GM12872 (cell line): ENCODE measurements around the gene FHIT.

ENCODE experiments used
- CTCF ChIP-seq: IDR thresholded peaks from 3 replicates; pipeline ENCODE4 v1.5.1; 2011; ENCODE audit warnings: low read depth, mild to moderate bottlenecking, low read length, moderate library complexity; ENCODE audit not compliant: insufficient read depth

The FHIT gene

DNA sequence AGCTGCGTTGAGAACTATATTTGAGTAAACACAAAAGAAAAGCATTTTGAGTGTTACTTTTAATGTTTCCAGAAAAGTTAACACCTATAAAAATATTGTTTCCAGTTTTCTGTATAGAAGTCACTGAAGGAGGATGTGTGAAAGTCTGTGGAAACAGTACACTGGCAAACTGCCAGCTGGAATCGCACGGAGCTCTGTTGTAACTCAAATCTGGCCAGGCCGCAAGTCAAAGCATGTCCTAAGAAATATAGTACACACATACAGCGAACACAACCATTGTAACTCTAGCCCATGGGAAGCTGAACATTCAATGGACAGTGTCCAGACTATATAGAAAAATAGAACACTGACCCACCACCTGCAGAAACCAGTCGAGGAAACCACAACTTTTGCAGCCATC is 657.2 kb downstream of the FHIT start:
- TF ChIP-seq CTCF, result no peak

DNA sequence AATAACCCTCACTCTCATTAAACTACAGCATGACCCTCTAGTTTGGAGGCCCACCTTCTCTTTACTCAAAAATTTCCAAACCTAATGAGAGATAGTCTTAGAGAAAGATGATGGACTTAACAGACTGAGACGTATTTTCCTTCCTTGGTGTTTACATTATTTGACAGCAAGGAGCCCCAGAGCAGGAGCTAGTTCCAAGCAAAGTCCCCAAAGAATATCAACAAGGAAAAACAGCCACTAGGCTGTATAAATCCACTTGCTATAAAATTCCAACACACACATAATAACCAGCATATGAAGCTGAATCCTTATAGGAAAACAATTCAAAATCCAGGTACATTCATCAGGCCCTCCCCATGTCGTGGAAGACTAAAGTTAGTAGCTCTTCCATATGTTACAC is 660.0 kb downstream of the FHIT start:
- TF ChIP-seq CTCF, result no peak

- TF ChIP-seq CTCF, result no peak
Measured at GRCh38 chr3:60588806-60589205, 662.4 kb downstream of the FHIT start.

DNA sequence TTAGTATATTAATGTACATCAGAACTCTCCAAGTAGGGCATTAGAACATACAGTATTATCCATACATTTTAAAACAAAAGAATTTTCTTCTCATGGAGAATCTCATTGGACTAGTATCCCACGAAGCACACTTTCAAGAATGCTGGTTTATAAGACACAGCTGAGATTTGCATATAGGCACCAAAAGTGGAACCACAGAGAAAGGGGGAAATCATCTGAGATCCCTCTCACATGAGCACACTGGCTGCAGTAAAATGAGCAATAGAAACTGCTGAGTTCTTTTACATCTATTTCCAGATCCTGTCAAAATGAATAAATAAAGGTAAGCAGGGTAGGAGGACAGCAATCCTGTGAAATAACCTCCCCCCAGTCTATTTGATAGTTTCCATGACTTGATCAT is 665.3 kb downstream of the FHIT start:
- no peak for TF ChIP-seq CTCF

- no peak for TF ChIP-seq CTCF
Measured at GRCh38 chr3:60584250-60584649, 667.0 kb downstream of the FHIT start.

DNA sequence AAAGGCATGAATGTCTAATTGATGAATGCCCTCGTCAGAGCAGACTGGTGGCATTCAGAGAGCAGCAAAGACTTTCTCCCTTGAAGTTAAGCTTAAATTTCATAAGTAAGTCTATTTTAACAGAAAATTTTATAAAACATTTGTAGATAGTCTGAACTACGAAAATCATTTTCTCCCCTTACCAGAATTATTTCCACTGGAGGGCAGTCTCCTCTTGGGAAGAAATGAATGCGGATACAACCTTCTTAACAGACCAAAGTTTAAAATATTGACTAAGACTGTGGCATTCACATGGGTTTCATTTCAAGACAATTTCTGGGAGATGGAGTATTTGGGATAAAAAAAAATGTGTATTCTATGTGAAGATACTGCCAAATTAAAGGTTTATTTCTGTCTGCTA is 669.0 kb downstream of the FHIT start:
- no peak for TF ChIP-seq CTCF

DNA sequence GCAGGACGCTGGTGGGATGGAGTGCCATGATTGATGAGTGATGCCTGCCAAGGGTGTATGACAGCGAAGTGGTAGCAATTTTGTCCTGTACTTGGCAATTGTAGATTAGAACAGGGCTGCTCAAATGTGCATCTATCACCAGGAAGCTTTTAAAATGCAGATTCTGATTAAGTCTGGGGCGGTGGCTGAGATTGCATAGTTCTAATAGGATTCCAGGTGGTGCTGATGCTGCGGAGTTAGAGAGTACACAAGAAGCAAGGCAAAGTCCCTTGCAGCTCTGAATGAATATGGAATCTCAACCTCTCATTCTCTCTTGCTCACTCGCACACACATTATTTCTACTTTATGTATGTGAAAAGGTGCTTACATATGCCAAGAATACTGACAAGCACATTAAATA is 670.4 kb downstream of the FHIT start:
- no peak for TF ChIP-seq CTCF

DNA sequence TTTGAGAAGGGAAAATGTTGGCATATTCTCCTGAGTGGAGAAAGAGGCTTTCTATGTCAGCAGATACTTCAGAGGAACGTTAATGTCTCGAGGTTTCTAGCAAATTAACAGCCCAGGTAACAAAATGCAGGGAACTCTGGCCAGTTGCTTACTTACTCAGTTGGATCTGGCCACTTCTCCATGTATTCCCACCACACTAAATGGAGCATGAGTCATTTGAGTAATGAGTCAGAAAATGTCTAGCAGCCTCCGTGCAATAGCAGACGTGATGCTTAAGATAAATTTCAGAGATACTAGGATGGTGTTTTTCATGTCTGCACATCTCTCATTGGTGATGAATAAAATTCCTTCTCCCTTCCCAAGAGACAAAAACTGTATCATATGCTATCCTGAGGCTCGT is 671.5 kb downstream of the FHIT start:
- TF ChIP-seq CTCF, result no peak
